ENCODE data around the gene PPP1R9A. TPM values are rescaled to one million over a fixed set of nuclear protein-coding genes. Genes with fewer than 3 reads are reported as not detected.

Gene PPP1R9A
- total and polyA plus RNA-seq, 10 of the 15 experiments (the other 5 are each of a cell fraction or from before 2014, with no cell fraction given) = 0.04 to 0.12 TPM; not detected in 8

- Histone ChIP-seq H3K9ac (ENCODE audit: control insufficient read depth, insufficient read depth, low read length) (no peak overlapping the region), H3K4me3 (no peak overlapping the region), H3K4me2 (ENCODE audit: control insufficient read depth, insufficient read depth) (no peak overlapping the region), H3K9me3 (replicated peaks; ENCODE audit: control insufficient read depth, insufficient read depth, low read length) (no peaks in the 10 kb centered on the region), H3K79me2 (ENCODE audit: control insufficient read depth, insufficient read depth, low read length) (no peaks in the 10 kb centered on the region), H3K4me1 (ENCODE audit: control insufficient read depth, insufficient read depth, low read length) (no peaks in the 10 kb centered on the region), H2AFZ (ENCODE audit: control insufficient read depth, low read depth, low read length) (no peak overlapping the region), H4K20me1 (ENCODE audit: control insufficient read depth, insufficient read depth) (no peaks in the 10 kb centered on the region), H3K27me3 (replicated peaks in 1 of 2; ENCODE audit: control insufficient read depth in 2 of 2, insufficient read depth in 2 of 2, low read length in 1 of 2) (no peaks in the 10 kb centered on the region), H3K27ac (ENCODE audit: control insufficient read depth, insufficient read depth) (no peak overlapping the region), H3K36me3 (ENCODE audit: control insufficient read depth in 2 of 2, insufficient read depth in 2 of 2, low read length in 1 of 2) (no peaks in the 10 kb centered on the region)
- RAD21 ChIA-PET (ENCODE audit: unreplicated experiment) = no interaction called here
- no peak for FAIRE-seq
- POLR2A ChIA-PET = no interaction called here
- DNase-seq (ENCODE audit: low read depth, low spot score) = no peak
- ATAC-seq = no peak
- SMC1A ChIA-PET (ENCODE audit: uncharacterized antibody, unreplicated experiment) = interaction anchor here (1.0 to 1.1 kb wide), 2 partner anchors 34 to 47 kb away, joined by 3 read pairs; no protein-coding TSS in a partner anchor
- intact Hi-C loops (cut with micrococcal nuclease; ENCODE audit: unreplicated experiment) = no loop called here
- CTCF ChIA-PET = no interaction called here
- BruUV-seq (replicated peaks) = no TSS peak
- in situ Hi-C loops (cut with MboI) = no loop called here
- WGBS (ENCODE audit: insufficient coverage, insufficient replicate concordance, low lambda C conversion rate, missing lambda C conversion rate) = 81% methylated on average over 4 of the region's 4 CpGs
- TF ChIP-seq POLR2AphosphoS2 (IDR thresholded peaks at IDR 0.05; ENCODE audit: low read depth, low read length) = no peak
- no peak for TF ChIP-seq ELK1 (IDR thresholded peaks at IDR 0.05; ENCODE audit: low read depth, low read length)
- no peak for TF ChIP-seq MTA2 (IDR thresholded peaks at IDR 0.05; ENCODE audit: low read depth)
- no peak for TF ChIP-seq RAD51 (IDR thresholded peaks at IDR 0.05)
- no peak for TF ChIP-seq CTCF (IDR thresholded peaks at IDR 0.05 in 2 of 3, conservative IDR thresholded peaks at IDR 0.05 in 1 of 3; ENCODE audit: control insufficient read depth in 2 of 3, extremely low read depth in 1 of 3, insufficient read depth in 1 of 3, low read depth in 3 of 3, low read length in 3 of 3)
- TF ChIP-seq BCL11A (IDR thresholded peaks at IDR 0.05; ENCODE audit: low read depth, low read length) = no peak
- TF ChIP-seq PBX3 (IDR thresholded peaks at IDR 0.05; ENCODE audit: insufficient replicate concordance, low read depth, low read length) = no peak
- TF ChIP-seq ZNF592 (IDR thresholded peaks at IDR 0.05) = no peak
- TF ChIP-seq DPF2 (IDR thresholded peaks at IDR 0.05) = no peak
- no peak for TF ChIP-seq RAD21 (IDR thresholded peaks at IDR 0.05; ENCODE audit: insufficient read depth, low read depth, low read length)
- TF ChIP-seq IKZF2 (IDR thresholded peaks at IDR 0.05) = no peak
- no peak for TF ChIP-seq SMAD5 (IDR thresholded peaks at IDR 0.05; ENCODE audit: low read depth)
- TF ChIP-seq BHLHE40 (IDR thresholded peaks at IDR 0.05; ENCODE audit: borderline replicate concordance in 1 of 2, low read depth in 2 of 2, low read length in 1 of 2) = no peak
- no peak for TF ChIP-seq NFXL1 (IDR thresholded peaks at IDR 0.05; ENCODE audit: borderline replicate concordance)
- TF ChIP-seq CHD2 (IDR thresholded peaks at IDR 0.05; ENCODE audit: borderline replicate concordance, low read depth, low read length) = no peak
Measured at GRCh38 chr7:95144256-95144655, 236.9 kb downstream of the PPP1R9A start.

Data from GM12878 (cell line).